Measurements from ENCODE around the gene GNAS.

GNAS gene

DNA sequence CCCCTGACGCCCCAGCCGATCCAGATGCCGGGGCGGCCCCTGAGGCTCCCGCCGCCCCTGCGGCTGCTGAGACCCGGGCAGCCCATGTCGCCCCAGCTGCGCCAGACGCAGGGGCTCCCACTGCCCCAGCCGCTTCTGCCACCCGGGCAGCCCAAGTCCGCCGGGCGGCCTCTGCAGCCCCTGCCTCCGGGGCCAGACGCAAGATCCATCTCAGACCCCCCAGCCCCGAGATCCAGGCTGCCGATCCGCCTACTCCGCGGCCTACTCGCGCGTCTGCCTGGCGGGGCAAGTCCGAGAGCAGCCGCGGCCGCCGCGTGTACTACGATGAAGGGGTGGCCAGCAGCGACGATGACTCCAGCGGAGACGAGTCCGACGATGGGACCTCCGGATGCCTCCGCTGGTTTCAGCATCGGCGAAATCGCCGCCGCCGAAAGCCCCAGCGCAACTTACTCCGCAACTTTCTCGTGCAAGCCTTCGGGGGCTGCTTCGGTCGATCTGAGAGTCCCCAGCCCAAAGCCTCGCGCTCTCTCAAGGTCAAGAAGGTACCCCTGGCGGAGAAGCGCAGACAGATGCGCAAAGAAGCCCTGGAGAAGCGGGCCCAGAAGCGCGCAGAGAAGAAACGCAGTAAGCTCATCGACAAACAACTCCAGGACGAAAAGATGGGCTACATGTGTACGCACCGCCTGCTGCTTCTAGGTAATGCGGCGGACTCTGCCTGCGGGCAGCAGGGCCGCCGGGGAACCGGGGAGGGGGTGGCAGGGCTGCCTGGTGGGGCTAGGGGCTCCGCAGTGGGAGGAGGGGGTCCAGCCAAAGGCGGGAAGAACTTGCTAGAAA lies 2.3 kb downstream of the GNAS start:
- DNase-seq = no peak

DNA sequence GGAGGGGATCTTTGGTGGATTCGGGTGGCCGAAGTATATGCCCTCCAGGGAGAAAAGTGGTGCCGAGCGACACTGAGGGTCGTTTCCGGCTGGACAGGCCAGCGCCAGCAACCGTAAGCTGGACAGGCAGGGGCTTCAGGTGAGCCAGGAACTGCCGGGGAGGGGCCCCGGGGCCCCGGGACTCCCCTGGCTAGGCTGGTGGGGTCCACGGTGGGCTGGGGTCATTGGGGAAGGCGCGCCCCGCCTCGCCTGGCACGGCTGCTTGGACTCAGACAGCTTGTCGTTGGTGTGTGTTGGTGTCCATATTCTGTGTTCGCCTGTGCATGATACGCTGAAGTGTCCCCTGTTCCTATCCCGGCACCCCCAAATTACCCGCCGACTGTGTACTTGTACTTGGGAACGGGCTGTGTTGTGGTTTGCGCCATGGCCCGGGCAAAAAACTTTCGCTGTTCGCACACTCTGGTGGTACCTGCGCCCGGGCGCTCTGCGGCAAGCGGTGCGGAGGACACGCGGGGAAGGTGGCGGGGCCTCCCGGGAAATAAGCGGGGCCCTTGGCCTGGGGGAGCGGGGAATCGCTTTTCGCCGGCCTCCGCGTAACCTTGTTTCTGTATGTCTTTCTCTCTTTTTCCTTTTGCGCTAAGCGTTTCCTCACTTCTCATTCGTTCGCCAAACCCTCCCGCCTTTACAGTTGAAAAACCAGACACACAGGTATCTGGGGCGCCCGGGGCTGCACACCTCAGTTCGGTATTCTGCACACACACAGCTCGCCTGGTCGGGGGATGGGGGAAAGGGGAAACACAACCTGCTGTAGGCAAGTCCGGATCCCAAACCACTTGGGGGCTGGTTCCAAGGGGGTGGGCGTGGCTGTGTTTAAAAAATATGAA lies 3.2 kb downstream of the GNAS start:
- DNase-seq = no peak

DNA sequence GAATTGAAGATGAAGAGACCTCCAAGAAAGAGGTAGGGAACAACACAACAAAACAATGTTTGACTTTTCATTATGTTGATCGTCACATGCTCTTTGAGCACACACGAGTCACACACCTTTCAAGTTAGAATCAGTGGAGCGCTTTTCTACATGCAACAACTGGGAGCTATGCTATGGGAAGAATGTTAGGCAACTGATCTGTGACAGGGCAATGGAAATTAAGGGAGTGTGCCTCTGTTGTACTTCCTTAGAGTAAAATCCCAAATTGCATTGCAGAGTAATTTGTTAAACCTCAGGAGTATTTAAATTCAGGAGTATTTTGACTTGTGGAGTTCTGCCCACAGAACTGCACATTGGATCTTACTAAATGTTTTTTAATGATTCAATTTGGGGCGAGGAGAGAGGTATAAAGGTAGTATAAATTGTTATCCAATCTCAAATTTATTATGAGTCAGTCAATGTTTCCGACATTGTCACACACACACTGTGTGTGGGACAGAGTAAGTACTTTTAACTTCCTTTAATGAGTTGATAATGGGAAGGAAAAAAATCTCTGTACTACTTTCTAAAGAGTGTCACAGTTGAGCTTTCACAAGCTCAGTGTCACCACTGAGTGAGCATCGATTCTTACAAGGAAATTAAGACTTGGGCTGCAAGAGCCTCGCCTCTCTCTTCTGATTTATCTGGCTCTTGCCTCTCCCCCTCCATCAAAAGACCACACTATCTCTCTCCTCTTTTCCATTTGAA lies 10.7 kb downstream of the GNAS start:
- DNase-seq = no peak

DNA sequence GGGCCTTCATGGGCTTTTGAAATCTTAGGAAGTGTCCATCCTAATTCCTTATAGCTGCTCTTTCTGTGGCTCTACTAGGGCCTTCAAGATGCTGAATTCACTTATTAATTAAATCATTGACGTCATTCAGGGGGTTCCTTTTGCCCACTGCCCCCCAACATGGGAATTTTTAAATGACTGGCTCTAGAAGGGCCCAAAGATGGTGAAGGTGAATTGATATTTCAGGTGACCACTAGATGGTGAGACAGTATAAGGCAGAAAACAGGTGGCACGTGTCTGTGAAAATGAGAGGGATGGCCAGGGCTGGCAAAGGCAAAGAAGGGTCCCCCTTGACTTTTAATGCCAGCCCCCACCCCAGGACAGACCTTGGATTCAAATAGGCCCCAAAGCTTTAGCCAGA lies 11.8 kb downstream of the GNAS start:
- no peak for DNase-seq

DNA sequence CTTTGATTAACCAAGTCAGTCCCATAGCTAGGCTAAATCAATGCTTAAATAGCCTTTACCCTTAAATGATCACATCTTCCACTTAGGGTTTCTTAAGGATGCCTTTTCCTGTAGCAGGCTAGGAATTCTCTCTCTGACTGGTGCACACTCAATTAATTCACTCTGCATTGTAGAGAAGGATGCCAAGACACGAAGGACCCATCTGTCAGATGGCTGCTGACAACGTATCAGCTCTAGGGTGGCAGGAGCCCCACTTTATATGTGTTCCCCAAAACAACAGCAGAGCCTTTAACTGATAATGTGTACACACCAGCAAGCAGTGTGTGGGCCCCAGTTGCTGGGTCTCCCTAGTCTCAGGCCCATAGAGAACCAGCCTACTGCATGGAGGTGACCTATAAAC lies 13.3 kb downstream of the GNAS start:
- DNase-seq = no peak

DNA sequence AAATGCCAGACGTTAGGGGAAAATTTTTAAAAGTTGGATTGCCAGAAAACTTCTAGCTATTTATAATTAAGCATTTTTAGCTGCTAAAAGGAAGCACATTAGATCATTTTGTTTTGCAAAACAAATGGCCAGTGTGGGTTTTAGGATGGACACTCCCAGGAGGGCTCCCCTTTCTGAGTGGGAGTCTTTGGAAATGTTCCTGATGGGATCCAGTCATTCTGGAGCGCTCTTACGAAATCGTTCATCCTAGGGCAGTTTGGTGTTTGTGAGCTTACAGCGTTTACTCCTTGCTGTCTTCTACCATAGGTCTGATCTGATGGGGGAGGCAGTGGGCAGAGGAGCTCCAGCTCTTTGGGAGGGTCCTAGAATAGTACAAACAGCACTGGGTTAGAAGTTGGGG lies 14.7 kb downstream of the GNAS start:
- no peak for DNase-seq

DNA sequence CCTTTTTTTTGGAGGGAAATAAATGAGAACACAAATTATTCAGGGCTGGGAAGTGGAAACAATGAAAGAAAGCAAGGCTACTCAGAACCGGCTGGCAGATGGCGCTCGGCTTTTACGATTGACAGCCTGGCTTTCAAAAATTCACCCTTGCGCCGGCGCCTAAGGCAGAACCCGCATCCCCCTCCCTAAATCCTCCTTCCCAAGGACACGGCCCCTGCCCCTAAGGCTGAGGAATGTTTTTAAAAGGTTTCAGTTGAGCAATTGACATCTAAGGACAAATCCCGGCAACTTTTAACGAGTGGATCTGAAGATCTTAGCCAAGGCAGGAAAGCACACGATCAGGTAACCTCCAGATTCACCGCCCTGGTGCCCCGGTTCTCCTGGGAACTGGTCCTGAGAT lies 16.3 kb downstream of the GNAS start:
- DNase-seq = no peak

DNA sequence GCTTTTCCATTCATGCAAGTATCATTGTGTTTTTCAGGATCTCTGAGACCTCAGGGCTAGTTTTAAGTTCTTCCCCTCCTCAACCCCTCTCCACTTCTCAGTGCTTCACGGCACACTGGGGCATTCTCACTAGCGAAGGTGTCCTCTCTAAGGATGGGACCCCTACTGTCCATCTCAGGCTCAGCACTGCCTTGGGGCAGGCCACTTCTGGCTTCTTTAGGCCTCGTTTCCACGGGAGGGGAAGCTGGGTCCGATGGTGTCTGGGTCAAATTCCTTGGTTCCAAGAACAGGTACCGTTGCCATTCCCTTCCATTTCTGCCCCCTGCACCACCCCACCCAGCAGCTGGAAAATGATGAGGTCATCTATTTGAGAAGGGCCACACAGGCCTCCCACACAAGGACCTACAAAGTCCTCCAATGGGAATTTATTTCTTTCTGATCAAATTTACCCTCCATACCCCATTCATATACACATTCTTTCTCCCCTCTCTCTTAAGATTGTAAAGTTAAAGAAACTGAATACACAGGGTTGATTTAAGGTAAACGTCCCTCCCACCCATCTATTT lies 17.2 kb downstream of the GNAS start:
- no peak for DNase-seq

DNA sequence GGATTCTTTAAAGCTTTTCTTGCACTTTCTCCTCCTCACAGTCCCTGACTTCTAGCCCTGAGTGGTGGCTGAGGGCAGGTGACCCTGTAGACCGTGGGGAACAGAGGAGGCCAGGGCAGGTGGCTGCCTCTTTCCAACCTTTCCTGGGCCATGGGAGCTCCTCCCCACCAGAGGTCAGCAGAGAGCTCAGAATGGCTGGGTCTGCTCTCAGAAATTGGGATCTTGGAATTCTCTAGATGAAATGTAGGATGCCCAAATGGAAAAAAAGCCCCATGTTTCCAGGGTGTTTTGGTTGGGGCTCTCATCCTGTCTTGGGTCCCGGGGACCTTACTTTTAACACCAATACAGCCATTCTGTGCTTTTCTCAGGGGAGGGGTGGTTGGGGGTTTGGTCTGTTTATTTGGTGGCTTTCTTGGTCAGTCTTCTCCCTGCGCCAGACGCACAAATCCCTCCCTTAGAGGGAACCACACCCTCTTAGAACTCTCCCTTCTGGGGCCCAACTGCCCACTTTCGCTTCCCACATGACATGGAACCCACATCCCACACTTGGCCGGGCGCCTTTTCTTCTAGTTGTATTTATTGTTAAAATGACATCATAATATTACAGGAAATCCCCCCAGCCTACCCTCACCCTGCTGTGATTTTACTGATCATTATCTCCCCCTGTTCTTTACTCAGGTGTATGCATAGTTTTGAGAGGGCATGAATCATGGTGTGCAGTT lies 17.9 kb downstream of the GNAS start:
- peak; percentile 30 to 64 for DNase-seq

DNA sequence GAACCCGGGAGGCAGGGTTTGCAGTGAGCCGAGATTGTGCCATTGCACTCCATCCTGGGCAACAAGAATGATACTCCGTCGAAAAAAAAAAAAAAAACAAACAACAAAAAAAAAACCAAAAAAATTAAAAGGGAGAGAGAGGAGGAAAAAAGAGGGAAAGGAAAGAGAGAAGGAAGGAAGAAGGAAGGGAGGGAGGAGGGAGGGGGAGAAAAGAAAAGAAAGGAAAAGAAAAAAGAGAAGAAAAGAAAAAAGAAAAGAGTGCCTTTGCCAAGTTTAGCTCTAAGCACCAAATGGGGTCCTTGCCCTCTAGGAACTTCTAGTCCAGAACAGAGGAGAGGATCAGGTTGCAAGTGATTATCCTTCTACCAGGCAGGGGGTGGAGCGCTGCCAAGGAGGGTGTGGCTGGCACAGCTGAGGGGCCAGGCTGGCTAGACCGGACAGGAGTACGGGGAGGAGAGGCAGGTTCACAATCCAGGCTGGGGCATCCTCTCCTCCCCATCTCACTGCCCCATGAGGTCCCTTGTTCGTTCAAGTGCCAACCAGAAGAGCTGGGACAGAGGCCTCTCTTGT lies 19.1 kb downstream of the GNAS start:
- DNase-seq = no peak

DNA sequence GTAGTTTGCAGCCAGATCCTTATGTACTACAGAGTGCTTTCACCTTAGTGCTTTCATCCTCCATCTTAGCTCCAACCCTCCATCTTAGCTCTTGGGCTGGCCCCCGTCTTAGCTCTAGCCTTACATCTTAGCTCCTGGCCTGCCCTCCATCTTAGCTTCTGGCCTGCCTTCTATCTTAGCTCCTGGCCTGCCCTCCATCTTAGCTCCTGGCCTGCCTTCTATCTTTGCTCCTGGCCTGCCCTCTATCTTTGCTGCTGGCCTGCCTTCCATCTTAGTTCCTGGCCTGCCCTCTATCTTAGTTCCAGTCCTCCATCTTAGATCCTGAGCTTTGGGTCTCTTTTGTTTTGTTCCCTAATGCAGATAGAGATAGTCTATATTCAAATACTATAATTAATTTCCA lies 22.0 kb downstream of the GNAS start:
- no peak for DNase-seq

DNA sequence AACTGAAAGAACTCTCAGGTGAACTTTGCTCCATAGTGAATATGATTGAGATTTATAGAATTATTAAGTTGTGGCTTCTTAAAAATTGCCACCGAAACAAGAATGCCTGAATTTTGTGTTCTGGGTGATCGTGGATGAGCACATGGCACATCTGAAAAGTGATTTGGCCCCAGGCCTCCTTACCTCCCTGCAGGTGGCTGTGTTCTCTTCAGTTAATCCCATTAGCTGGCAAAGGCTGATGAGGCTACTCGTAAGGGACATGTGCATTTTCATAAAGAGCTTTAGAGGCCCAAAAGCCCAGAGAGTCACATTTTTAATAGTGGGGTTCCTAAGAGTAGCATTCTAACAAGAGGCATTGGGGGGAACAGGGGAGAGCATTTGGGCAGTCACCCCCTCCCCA lies 22.6 kb downstream of the GNAS start:
- DNase-seq = no peak

DNA sequence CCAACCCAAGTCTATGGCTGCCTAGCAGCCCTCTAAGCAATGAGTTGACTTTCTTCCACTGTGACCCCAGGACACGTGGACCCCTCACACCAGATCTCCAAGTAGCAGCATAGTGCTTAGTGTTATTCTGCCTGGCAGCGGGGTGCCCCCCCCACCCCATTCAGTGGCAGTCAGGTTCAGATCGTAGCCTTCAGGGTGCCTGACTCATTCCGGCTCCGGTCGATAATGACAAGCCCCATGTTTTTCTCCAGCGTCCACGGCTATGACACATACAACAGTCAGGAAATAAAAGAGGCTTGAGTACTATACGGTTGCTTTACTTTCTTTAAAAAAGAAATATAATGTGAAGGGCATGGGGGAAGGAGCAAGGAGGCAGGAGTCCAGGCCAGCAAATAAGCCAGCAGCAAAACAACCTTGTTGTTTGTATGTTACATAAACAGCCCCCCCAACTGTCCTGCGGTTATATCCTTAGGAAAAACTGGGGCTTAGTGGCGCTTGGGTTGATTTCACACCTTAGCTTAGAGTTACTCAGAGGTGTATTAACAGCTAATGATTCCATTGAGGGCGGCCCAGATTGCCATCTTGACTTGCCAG lies 23.1 kb downstream of the GNAS start:
- DNase-seq = no peak

DNA sequence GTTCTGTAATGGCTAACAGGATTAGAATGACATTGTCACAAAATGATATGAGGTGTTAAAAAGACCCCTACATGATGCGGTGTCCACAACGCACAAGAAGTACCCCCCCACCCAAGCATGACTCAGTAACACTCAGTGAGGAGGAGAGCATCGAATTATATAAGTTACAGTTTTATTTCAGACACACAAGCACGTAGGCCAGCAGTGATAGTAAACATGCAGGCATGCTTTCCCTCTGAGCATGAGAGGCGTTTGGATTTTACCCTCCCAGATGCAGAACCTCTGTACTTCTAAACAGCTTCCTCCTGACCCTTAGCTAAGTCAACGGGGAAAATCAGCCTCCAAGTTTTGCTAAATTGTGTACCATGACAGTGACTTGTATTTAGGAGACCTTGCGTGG lies 23.9 kb downstream of the GNAS start:
- DNase-seq = no peak

DNA sequence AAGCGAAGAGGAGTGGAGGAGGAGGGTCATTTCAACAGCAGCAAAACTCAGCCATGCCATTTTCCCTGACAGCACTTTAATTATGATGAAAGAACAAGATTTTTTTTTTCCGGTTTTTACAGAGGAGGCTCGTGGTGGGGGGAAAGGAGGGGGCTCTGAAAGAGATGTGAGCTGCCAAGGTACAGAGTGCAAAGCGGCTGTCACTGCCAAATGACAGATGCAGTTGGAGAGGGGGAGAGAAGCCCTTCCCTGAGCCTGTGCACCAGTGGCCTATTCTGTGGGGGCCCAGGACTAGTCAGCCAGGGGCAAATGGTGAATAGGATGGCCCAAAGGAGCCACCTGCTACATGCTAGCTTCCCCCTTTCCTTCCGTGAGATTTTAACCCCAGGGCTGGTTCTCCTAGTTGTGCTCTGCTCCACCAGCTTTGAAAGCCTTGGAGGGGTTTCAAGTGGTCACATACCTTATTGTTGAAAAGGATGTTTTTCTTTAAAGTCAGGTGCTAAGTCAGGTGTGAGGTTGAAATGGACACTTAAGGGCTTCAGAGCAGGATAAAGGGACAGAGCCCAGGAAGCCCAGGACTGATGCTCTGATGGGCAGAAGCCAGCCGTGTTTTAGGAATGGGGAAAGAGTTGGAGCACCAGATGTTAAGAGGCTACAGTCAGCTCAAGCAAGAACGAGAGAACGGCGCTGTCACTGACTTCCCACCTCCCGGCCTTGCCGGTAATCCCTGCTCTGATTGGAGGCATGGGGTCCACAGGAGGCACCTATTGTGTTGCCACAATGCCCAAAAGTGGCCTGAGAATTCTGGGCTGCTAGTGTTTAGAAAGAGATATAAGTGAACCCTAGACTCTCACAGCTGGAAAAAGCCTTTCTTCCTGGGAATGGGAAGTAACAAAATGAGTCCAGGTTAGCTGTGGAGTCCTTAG lies 24.8 kb downstream of the GNAS start:
- DNase-seq = no peak

DNA sequence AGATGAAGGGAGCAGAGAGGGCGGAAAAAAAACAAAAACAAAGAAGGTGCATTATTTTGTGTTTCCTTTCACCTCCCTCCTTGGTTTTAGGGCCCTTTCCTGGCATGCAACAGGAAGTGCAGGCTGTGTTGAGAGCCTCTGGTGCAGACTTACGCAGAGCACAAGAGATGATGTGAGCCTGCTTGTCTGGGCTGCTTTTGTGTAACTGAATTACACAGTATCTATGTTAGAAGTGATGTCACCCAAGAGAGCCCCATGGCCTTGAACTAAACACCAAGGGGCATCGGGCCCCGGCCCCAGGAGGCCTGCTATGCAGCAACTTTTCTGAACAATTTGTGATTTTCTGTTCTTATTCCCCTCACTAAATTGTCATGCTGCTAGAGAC lies 25.5 kb downstream of the GNAS start:
- no peak for DNase-seq

DNA sequence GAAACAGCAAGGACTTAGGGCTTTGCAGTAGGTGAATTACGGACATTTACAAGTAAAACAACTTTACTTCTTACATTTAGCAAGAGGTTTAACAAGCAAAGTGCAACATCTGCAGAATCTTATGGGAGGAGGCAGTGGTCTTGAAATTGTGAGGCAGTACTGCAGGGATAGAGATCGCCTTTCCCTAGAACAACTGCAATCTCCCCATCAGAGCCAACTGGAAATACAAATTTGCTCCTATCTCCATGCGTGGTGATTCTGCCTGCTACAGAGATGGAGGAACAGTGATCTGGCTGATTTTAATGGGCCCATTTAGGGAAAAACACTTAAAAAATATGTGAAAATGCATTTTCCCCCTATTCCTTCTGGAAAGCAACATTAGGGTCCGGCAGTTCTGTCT lies 25.9 kb downstream of the GNAS start:
- DNase-seq = no peak

DNA sequence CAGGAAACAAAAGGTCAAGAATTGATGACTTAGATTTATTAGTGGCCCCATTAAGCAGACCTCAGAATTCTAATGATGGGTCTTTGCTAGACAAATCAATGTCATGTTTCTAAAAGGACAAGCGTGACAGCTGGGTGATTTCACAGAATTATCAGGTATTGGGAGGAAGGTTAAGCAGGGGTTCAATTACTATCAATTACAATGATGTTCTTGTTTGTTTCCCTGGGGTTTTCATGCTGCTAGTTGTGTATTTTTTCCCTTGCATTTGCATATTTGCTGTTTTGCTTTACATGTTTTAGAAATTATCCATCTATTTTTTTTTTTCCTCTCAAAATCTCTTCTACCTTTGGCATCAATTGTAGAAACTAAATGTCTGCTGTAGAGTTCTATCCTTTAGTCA lies 27.9 kb downstream of the GNAS start:
- DNase-seq = no peak

DNA sequence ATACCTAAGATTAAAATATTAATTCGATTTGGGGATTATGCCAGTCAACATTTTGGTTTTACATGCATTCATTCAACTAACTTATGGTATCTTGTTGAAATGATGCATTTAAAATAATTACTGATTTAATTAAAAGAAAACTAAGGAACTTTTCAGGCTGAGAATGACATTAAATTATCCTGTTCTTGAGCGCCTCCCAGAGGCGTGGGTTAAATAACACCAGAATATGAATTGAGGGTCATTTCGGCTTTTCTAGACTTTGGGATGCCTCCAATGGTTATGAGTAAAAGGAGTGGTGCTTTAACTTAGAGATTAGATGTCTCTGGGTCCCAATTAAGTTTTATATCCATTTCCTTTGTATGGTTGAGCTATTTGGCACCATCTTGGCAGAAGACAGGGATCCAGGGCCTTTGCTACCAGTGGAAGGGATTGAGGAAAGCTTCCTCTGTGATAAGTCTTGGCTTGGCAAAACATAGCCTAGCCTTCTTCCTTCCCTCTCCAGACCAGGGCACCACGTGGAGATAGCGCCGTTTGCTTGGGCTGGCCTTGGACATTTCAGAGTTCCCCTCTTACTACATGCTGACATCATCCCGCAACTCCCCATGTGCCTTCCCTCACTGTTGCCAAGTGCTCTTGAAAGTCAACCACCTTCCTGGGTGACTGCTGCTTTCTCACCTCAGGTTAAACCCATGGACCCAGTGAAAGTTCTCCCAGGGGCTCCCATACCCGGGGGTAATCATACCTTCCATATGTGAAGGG lies 28.7 kb downstream of the GNAS start:
- DNase-seq = no peak

DNA sequence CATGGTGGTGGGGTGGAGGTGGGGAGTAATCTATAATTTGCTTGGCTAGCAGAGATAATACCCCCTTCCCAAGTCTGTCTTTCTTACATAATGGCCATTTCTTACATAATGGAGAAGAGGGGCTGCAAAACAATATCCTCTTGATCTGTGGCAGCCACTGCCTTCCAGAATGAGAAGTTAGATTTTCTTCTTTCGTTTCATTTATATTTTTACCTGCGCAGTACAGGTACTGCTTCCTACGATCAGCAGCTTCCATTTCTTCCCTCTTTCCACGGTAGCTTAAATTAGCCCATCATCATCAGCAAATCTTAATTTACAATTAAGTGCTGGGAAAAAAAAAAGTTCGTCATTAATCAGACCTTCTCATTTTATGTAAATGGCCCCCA lies 30.2 kb downstream of the GNAS start:
- no peak for DNase-seq

Measured in SW 1271 (cell line).